B cell (primary cell): ENCODE data around the gene KCNQ2. TPM values are rescaled to one million over a fixed set of nuclear protein-coding genes. Genes with fewer than 3 reads are reported as not detected.

Experiments
- ATAC-seq: fragments of 200-7000 bp; cut with Tn5 transposase; one replicate; pipeline ENCODE4 v1.10.0; 2021; ENCODE audit warnings: low read depth, mild to moderate bottlenecking, moderate number of reproducible peaks, moderate library complexity
- CTCF ChIA-PET: fragments of 350-600 bp; sonication (Branson Sonifier 250); formaldehyde crosslinking; loops from one replicate; lab custom pipeline; 2021; ENCODE audit warnings: antibody characterized with exemption, inconsistent platforms; lab: Charles Lee
- POLR2A ChIA-PET: fragments of 350-600 bp; sonication (Branson Sonifier 250); formaldehyde crosslinking; loops from one replicate; lab custom pipeline; 2021; ENCODE audit warnings: antibody characterized with exemption; lab: Charles Lee
- DNase-seq: peaks from one replicate; pipeline ENCODE4 v3.0.0; 2013
- H2AFZ ChIP-seq: 2 replicates; pipeline ENCODE4 v1.6.1; 2012; ENCODE audit warnings: mild to moderate bottlenecking, low read depth, low read length; ENCODE audit not compliant: insufficient read depth, poor library complexity, severe bottlenecking
- H3K27ac ChIP-seq, 2 donors: 1 replicate in 1 of 2; 2 replicates in 1 of 2; pipeline ENCODE4 v1.5.1; 2012 to 2013; ENCODE audit warnings: low read length in 2 of 2, mild to moderate bottlenecking in 2 of 2, moderate library complexity in 1 of 2
- H3K27me3 ChIP-seq, 4 experiments: fragments of 200-600 bp in 1 of 4; sonication (generic) in 1 of 4; replicated peaks in 1 of 4; 1 replicate in 2 of 4; 2 replicates in 2 of 4; pipeline versions ENCODE4 v1.6.1 to v1.7.0; 2013 to 2016; ENCODE audit warnings: low read length in 3 of 4, mild to moderate bottlenecking in 2 of 4, mixed read lengths in 1 of 4, moderate library complexity in 1 of 4; ENCODE audit not compliant: insufficient read depth in 4 of 4, control insufficient read depth in 3 of 4; ENCODE audit errors: control extremely low read depth in 1 of 4
- H3K36me3 ChIP-seq, 2 experiments: replicated peaks in 1 of 2; 1 replicate in 1 of 2; 2 replicates in 1 of 2; pipeline versions ENCODE4 v1.6.1 to v1.7.1; 2013; ENCODE audit warnings: low read length in 1 of 2; ENCODE audit not compliant: insufficient read depth in 2 of 2, control insufficient read depth in 1 of 2; ENCODE audit errors: control extremely low read depth in 1 of 2, extremely low read depth in 1 of 2
- H3K4me1 ChIP-seq, 2 donors: fragments of 200-600 bp in 1 of 2; sonication (generic) in 1 of 2; 1 replicate in 1 of 2; 2 replicates in 1 of 2; pipeline versions ENCODE4 v1.5.1 to v1.6.1; 2013 to 2017; ENCODE audit warnings: low read length in 2 of 2; ENCODE audit not compliant: control insufficient read depth in 2 of 2, insufficient read depth in 2 of 2
- H3K4me2 ChIP-seq: replicated peaks from 2 replicates; pipeline ENCODE3; 2012; ENCODE audit warnings: mild to moderate bottlenecking, low read depth, low read length; ENCODE audit not compliant: poor library complexity, severe bottlenecking
- H3K4me3 ChIP-seq, 5 experiments: fragments of 200-600 bp in 1 of 5; sonication (generic) in 1 of 5; 1 replicate in 3 of 5; 2 replicates in 2 of 5; pipeline versions ENCODE4 v1.5.1 to v1.7.0; 2011 to 2016; ENCODE audit warnings: low read length in 4 of 5, mild to moderate bottlenecking in 4 of 5, low read depth in 2 of 5, control low read depth in 1 of 5, moderate library complexity in 1 of 5; ENCODE audit not compliant: insufficient read depth in 1 of 5; ENCODE audit errors: control extremely low read depth in 1 of 5, extremely low read depth in 1 of 5
- H3K79me2 ChIP-seq: fragments of 200-600 bp; sonication (generic); one replicate; pipeline ENCODE4 v1.6.0; 2016; ENCODE audit warnings: low read length; ENCODE audit not compliant: control insufficient read depth, insufficient read depth
- H3K9ac ChIP-seq: fragments of 200-600 bp; sonication (generic); 2 replicates; pipeline ENCODE4 v1.6.1; 2017; ENCODE audit warnings: mild to moderate bottlenecking, low read length, moderate library complexity
- H3K9me3 ChIP-seq, 3 donors: one replicate each; pipeline versions ENCODE4 v1.6.1 to v1.7.1; 2013; ENCODE audit warnings: low read length in 2 of 3; ENCODE audit not compliant: control insufficient read depth in 2 of 3, insufficient read depth in 1 of 3; ENCODE audit errors: control extremely low read depth in 1 of 3
- H4K20me1 ChIP-seq: 2 replicates; pipeline ENCODE4 v1.6.0; 2012; ENCODE audit warnings: mild to moderate bottlenecking, low read length; ENCODE audit not compliant: insufficient read depth, control insufficient read depth, poor library complexity, severe bottlenecking
- H3K27ac Mint-ChIP-seq: one replicate; pipeline ENCODE4 v1.8.0; 2021; ENCODE audit warnings: mixed read lengths
- H3K27me3 Mint-ChIP-seq: one replicate; pipeline ENCODE4 v1.8.0; 2021; ENCODE audit warnings: mixed read lengths
- H3K4me1 Mint-ChIP-seq: one replicate; pipeline ENCODE4 v1.8.0; 2021; ENCODE audit warnings: mixed read lengths
- H3K4me3 Mint-ChIP-seq: one replicate; pipeline ENCODE4 v1.8.0; 2021; ENCODE audit warnings: mixed read lengths
- H3K9me3 Mint-ChIP-seq: one replicate; pipeline ENCODE4 v1.8.0; 2022; ENCODE audit warnings: mixed read lengths; ENCODE audit not compliant: insufficient read depth
- CTCF ChIP-seq: fragments of 200-600 bp; IDR thresholded peaks from one replicate; pipeline ENCODE4 v1.8.0; 2022; ENCODE audit warnings: antibody characterized with exemption, mild to moderate bottlenecking
- EZH2 ChIP-seq: IDR thresholded peaks from 2 replicates; pipeline ENCODE4 v1.6.1; 2012; ENCODE audit warnings: borderline replicate concordance, low read depth, mild to moderate bottlenecking, moderate library complexity, low read length; ENCODE audit not compliant: insufficient read depth, poor library complexity, severe bottlenecking
- WGBS: methylation state at CpG from one replicate; pipeline ENCODE4 v1.1.5; 2013; ENCODE audit warnings: missing lambda C conversion rate; ENCODE audit not compliant: insufficient coverage; 5-methylcytosine and 5-hydroxymethylcytosine counted together
- intact Hi-C: fragments of 100-400 bp; cut with micrococcal nuclease; formaldehyde crosslinking; loops from one replicate; pipeline ENCODE4 v1.10.0; 2022
- polyA plus RNA-seq: library from polyadenylated mRNA; depleted of rRNA; stranded (reverse); fragments of >200 nt; gene quantifications from 2 replicates; pipeline ENCODE4 v1.2.3, GENCODE V29; 2012
- total RNA-seq, 2 donors: library from RNA; stranded (reverse); fragments of 120-200 nt in 1 of 2; gene quantifications; 1 replicate in 1 of 2; 2 replicates in 1 of 2; pipeline versions ENCODE4 v1.2.3 to v1.2.4, GENCODE V29; 2013 to 2022

KCNQ2 gene
- total and polyA plus RNA-seq, 2 donors (not counting 1 experiment from before 2014, with no cell fraction given): 0.12 TPM; not detected in 1

GRCh38 chr20:63488315-63489251 lies 16.1 kb upstream of the KCNQ2 start:
- Histone ChIP-seq H3K27me3 (peaks cover 0 to 35% (median 6%) of the 10 kb centered on the region in 4 experiments), H4K20me1 (no peaks in the 10 kb centered on the region), H3K36me3 (no peaks in the 10 kb centered on the region), H3K9ac (no peak overlapping the region), H3K9me3 (peaks cover 0 to 21% (median 0%) of the 10 kb centered on the region in 3 donors), H3K4me3 (no peak overlapping the region), H3K27ac (no peak overlapping the region), H3K4me2 (no peak overlapping the region), H3K79me2 (no peaks in the 10 kb centered on the region), H2AFZ (no peak overlapping the region), H3K4me1 (peaks cover 0 to 5% of the 10 kb centered on the region in 2 donors)
- Mint-ChIP-seq H3K4me3 (no peak overlapping the region), H3K27me3 (peaks cover 11% of the 10 kb centered on the region), H3K4me1 (peaks cover 1% of the 10 kb centered on the region), H3K27ac (no peak overlapping the region), H3K9me3 (peaks cover 2% of the 10 kb centered on the region)
- CTCF ChIA-PET: interaction anchor here (1.0 kb wide), 1 partner anchor 9 kb away, joined by 5 read pairs; no protein-coding TSS in a partner anchor
- POLR2A ChIA-PET: no interaction called here
- 20% methylated on average over 76 of the region's 83 CpGs for WGBS
- TF ChIP-seq CTCF (no peak), EZH2 (no peak)
- ATAC-seq (no peak), DNase-seq (no peak)
- intact Hi-C loops: no loop called here

GRCh38 chr20:63487781-63488241 lies 15.4 kb upstream of the KCNQ2 start:
- no peaks in the 10 kb centered on the region for H3K79me2 ChIP-seq
- no peak overlapping the region for H3K9ac ChIP-seq
- no peak overlapping the region for H3K4me3 Mint-ChIP-seq
- no peak overlapping the region for H3K4me2 ChIP-seq
- ChIA-PET CTCF (no interaction called here), POLR2A (no interaction called here)
- peaks cover 0 to 21% (median 0%) of the 10 kb centered on the region in 3 donors for H3K9me3 ChIP-seq
- no peak for DNase-seq
- H4K20me1 ChIP-seq: no peaks in the 10 kb centered on the region
- WGBS: 19% methylated on average over 39 of the region's 40 CpGs
- TF ChIP-seq CTCF: no peak
- no peak for TF ChIP-seq EZH2
- peaks cover 0 to 5% of the 10 kb centered on the region in 2 donors for H3K4me1 ChIP-seq
- intact Hi-C loops: no loop called here
- peaks cover 0 to 39% (median 6%) of the 10 kb centered on the region in 4 experiments for H3K27me3 ChIP-seq
- peaks cover 14% of the 10 kb centered on the region for H3K27me3 Mint-ChIP-seq
- no peaks in the 10 kb centered on the region for H3K36me3 ChIP-seq
- no peak for ATAC-seq
- peaks cover 1% of the 10 kb centered on the region for H3K4me1 Mint-ChIP-seq
- H3K27ac Mint-ChIP-seq: no peak overlapping the region
- H3K27ac ChIP-seq: no peak overlapping the region
- H3K9me3 Mint-ChIP-seq: peaks cover 2% of the 10 kb centered on the region
- H3K4me3 ChIP-seq: no peak overlapping the region
- no peak overlapping the region for H2AFZ ChIP-seq
